Type B pancreatic cell (in vitro differentiated cells): Measurements from ENCODE around the gene EZR. TPM values are rescaled to one million over a fixed set of nuclear protein-coding genes. Genes with fewer than 3 reads are reported as not detected.

Experiments used
- DNase-seq: peaks from one replicate; pipeline ENCODE4 v3.0.0; 2021; ENCODE audit warnings: mixed read lengths; ENCODE audit not compliant: unreplicated experiment; ENCODE audit errors: extremely low spot score
- H3K27ac Mint-ChIP-seq: 2 replicates; pipeline ENCODE4 v1.8.0; 2021; ENCODE audit warnings: mild to moderate bottlenecking, mixed read lengths
- H3K27me3 Mint-ChIP-seq: 2 replicates; pipeline ENCODE4 v1.8.0; 2021; ENCODE audit warnings: mixed read lengths
- H3K36me3 Mint-ChIP-seq: 2 replicates; pipeline ENCODE4 v1.8.0; 2021; ENCODE audit warnings: mixed read lengths
- H3K4me1 Mint-ChIP-seq: one replicate; pipeline ENCODE4 v1.8.0; 2021; ENCODE audit warnings: mixed read lengths; ENCODE audit not compliant: unreplicated experiment
- H3K4me3 Mint-ChIP-seq: 2 replicates; pipeline ENCODE4 v1.8.0; 2021; ENCODE audit warnings: mild to moderate bottlenecking, mixed read lengths
- H3K9me3 Mint-ChIP-seq: 2 replicates; pipeline ENCODE4 v1.8.0; 2021; ENCODE audit warnings: mixed read lengths
- total RNA-seq: library from RNA; stranded (reverse); gene quantifications from 2 replicates; pipeline ENCODE4 v1.2.1, GENCODE V29; 2021; ENCODE audit warnings: low replicate concordance
- TF ChIP-seq, protein P1 (sequence below): fragments of 200-600 bp; sonication (generic); conservative IDR thresholded peaks from 2 replicates; pipeline ENCODE4 v1.5.0; 2021; ENCODE audit warnings: antibody characterized with exemption, mild to moderate bottlenecking

EZR gene
- total RNA-seq, 1 donor from 2014 or later, result 166 TPM

DNA sequence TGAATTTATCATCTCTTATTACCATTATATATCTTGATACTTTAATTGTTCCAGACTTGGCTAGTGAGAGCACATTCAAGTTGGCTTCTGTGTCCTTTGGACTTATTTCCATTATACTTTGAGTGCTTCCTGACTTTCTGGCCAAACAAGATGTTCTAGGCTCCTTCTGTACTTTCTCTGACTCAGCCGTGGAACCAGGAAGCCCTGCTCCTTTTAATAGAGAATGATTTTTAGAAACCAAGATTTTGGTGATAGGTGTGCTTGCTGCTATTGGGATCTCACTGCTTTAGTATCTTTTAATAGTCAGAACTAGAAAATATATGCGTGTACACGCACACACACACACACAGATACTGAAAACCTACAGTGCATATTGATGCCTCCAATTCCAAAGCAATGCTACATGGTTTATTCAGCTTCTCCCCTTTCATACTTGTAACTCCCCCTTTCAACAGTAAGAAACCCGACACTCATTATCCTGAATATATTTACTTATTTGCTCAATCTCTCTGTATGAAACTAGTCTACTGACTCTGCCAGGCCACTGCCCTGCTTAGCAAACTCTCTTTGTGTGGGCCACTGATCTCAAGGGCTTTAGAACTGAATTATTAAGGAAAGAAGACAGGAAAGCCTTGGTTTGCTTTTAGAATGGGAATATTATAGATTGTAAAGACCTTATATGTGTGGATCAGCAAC lies 42.7 kb upstream of the EZR start:
- Mint-ChIP-seq H3K4me1 (peaks cover 12% of the 10 kb centered on the region), H3K9me3 (peaks cover 10% of the 10 kb centered on the region), H3K27ac (peak overlapping the region; percentile 93), H3K27me3 (no peaks in the 10 kb centered on the region), H3K36me3 (peaks cover 7% of the 10 kb centered on the region), H3K4me3 (peak overlapping the region; percentile 35)
- no peak for DNase-seq
- TF ChIP-seq, protein P1, sequence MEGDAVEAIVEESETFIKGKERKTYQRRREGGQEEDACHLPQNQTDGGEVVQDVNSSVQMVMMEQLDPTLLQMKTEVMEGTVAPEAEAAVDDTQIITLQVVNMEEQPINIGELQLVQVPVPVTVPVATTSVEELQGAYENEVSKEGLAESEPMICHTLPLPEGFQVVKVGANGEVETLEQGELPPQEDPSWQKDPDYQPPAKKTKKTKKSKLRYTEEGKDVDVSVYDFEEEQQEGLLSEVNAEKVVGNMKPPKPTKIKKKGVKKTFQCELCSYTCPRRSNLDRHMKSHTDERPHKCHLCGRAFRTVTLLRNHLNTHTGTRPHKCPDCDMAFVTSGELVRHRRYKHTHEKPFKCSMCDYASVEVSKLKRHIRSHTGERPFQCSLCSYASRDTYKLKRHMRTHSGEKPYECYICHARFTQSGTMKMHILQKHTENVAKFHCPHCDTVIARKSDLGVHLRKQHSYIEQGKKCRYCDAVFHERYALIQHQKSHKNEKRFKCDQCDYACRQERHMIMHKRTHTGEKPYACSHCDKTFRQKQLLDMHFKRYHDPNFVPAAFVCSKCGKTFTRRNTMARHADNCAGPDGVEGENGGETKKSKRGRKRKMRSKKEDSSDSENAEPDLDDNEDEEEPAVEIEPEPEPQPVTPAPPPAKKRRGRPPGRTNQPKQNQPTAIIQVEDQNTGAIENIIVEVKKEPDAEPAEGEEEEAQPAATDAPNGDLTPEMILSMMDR, result no peak

DNA sequence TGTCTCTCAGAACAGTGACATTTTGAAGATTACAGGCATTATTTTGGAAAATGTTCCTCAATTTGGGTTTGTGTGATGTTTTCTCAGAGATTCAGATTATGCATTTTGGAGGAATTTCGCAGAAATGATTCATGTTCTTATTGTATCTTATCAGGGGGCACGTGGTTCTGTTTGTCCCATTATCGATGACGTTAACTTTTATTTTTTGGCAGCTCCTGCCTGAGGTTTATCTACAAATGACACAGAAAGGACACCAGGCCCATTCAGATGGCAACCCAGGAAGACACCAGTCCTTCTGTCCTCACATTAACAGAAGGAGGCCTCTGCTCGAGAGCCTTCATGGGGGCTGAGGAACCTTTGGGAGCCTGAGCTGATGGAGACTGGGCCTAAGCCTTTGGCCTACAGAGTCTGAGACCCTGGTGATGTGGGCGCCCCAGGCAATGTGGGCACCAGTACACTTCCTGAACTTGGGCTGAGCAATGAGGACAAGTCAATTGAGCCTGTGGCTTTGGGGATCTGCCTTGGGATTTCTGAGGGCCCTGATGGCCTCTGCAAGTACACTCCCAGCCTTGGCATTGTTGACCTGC lies 41.2 kb upstream of the EZR start:
- TF ChIP-seq, protein P1, result no peak
- Mint-ChIP-seq H3K27me3 (no peaks in the 10 kb centered on the region), H3K27ac (no peak overlapping the region), H3K4me3 (no peak overlapping the region), H3K9me3 (peaks cover 10% of the 10 kb centered on the region), H3K36me3 (peaks cover 7% of the 10 kb centered on the region), H3K4me1 (peaks cover 16% of the 10 kb centered on the region)
- DNase-seq, result no peak

DNA sequence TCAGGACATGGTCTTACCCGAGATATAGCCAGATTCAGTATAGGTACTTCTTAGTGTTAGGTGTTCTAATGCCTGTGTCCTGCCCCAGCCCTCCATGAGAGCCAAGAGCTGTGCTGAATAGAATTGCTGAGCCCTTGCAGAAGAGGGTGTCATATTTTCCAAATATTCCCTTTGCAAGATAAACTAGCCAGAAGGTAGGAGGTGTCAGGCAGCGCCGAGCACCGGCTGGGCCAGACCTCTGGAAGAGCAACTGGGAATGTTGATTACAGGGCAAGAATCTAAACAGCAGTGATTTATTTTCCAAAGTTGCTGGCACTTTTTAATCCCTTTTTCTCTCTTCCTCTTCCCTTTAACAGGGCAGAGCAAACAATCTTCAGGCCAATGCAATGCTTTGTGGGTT lies 37.1 kb upstream of the EZR start:
- peak overlapping the region; percentile 62 for H3K4me3 Mint-ChIP-seq
- peaks cover 5% of the 10 kb centered on the region for H3K4me1 Mint-ChIP-seq
- no peaks in the 10 kb centered on the region for H3K27me3 Mint-ChIP-seq
- TF ChIP-seq, protein P1, result no peak
- DNase-seq, result no peak
- H3K9me3 Mint-ChIP-seq, result peaks cover under 1% of the 10 kb centered on the region
- peak overlapping the region; percentile 91 for H3K27ac Mint-ChIP-seq
- no peaks in the 10 kb centered on the region for H3K36me3 Mint-ChIP-seq

DNA sequence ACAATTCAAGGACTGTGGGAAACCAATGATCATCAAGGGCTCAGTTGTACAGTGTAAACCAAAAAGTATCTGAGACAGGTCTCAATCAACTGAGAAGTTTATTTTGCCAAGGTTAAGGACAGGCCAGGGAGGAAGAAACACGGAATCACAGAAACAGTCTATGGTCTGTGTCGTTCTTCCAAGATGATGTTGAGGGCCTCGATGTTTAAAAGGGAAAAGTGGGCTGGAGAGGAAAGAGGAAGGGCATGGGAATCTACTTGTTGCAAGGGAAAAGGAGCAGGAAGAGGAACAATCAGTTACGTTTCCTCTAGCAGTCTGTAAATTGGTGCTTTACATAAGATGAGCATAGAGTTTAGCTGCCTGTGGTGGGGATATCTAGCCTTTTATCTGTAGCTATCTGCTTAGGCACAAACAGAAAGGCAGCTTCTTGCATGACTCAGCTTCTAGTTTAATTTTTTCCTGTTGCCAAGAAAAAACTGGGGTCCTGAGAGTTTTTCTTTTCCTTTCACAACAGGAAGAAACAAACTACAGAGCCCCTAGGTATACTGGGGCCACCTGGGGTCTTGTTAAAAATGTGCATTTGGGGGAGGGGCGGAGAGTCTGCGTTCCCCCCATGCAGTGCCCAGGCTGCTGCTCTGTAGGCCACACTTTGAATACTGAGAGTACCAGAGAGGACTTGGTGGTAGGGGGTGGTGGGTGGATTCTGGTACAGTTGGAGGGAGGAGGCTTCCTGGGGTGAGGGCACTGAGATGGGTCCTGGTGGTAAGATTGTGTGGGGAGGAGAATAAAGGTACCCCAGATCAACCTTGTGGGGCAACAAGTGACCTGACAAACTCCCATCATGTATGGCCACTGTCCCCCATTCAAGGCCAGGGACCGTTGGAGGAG lies 35.3 kb upstream of the EZR start:
- Mint-ChIP-seq H3K36me3 (no peaks in the 10 kb centered on the region), H3K27me3 (no peaks in the 10 kb centered on the region), H3K4me1 (peaks cover 15% of the 10 kb centered on the region), H3K4me3 (no peak overlapping the region), H3K9me3 (no peaks in the 10 kb centered on the region), H3K27ac (no peak overlapping the region)
- TF ChIP-seq, protein P1, result no peak
- DNase-seq, result no peak

- Mint-ChIP-seq H3K36me3 (no peaks in the 10 kb centered on the region), H3K4me1 (peaks cover 17% of the 10 kb centered on the region), H3K4me3 (no peak overlapping the region), H3K27me3 (no peaks in the 10 kb centered on the region), H3K9me3 (no peaks in the 10 kb centered on the region), H3K27ac (no peak overlapping the region)
- TF ChIP-seq, protein P1, result no peak
- DNase-seq, result no peak
Measured at GRCh38 chr6:158853880-158854213, 34.7 kb upstream of the EZR start.
